ENCODE measurements around the gene HS6ST1. TPM values are rescaled to one million over a fixed set of nuclear protein-coding genes. Genes with fewer than 3 reads are reported as not detected.

Gene HS6ST1
- total and polyA plus RNA-seq, 2 donors (not counting 3 experiments of a cell fraction or from before 2014, with no cell fraction given) = 12.8 to 19.4 TPM

DNA sequence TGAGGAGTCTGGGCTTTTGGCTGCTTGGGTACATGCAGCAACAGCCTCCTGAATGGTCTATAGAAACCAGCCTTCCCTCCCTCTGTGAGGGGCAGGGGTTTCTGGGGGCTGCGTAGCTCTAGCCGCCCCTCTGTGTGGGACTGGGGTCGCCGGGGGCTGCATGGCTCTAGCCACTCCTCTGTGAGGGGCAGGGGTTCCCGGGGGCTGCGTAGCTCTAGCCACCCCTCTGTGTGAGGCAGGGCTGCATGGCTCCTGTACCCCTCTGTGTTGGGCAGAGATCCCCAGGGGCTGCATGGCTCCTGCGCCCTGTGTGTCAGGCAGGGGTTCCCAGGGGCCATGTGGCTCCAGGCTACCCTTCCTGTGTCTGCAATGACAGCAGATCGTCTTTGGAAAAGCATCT is 17.6 kb downstream of the HS6ST1 start:
- H3K9me1 ChIP-seq (replicated peaks; ENCODE audit: control insufficient read depth, extremely low read depth, insufficient read depth, low read length) = no peaks in the 10 kb centered on the region
- dilution Hi-C loops (cut with MboI; ENCODE audit: extremely low pct_ligation_motif_present, low sequenced_read_pairs) = no loop called here
- DNase-seq (ENCODE audit: low read depth, low spot score) (no peak), FAIRE-seq (no peak)
- intact Hi-C loops (cut with micrococcal nuclease) = no loop called here
- TF ChIP-seq GATA2 (IDR thresholded peaks at IDR 0.05; ENCODE audit: insufficient read depth, insufficient read length, low read depth, low read length) = no peak
- TF ChIP-seq EZH2 (IDR thresholded peaks at IDR 0.05; ENCODE audit: borderline replicate concordance, low read depth, low read length, severe bottlenecking) = no peak
- no peak for TF ChIP-seq POLR2A (IDR thresholded peaks at IDR 0.05; ENCODE audit: low read depth, low read length)
- TF ChIP-seq FOS (IDR thresholded peaks at IDR 0.05; ENCODE audit: borderline replicate concordance, insufficient read depth, low read length) = no peak
- no peak for TF ChIP-seq MYC (IDR thresholded peaks at IDR 0.05; ENCODE audit: low read depth, low read length)
- no peak for TF ChIP-seq POLR2AphosphoS5 (IDR thresholded peaks at IDR 0.05; ENCODE audit: insufficient read depth, low read depth, low read length)
- no peak for TF ChIP-seq JUN (IDR thresholded peaks at IDR 0.05; ENCODE audit: borderline replicate concordance, insufficient read depth, insufficient read length, low read depth)
- TF ChIP-seq, protein P1, sequence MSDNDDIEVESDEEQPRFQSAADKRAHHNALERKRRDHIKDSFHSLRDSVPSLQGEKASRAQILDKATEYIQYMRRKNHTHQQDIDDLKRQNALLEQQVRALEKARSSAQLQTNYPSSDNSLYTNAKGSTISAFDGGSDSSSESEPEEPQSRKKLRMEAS (IDR thresholded peaks at IDR 0.05; ENCODE audit: insufficient read depth, insufficient read length) = no peak
- TF ChIP-seq, protein P2, sequence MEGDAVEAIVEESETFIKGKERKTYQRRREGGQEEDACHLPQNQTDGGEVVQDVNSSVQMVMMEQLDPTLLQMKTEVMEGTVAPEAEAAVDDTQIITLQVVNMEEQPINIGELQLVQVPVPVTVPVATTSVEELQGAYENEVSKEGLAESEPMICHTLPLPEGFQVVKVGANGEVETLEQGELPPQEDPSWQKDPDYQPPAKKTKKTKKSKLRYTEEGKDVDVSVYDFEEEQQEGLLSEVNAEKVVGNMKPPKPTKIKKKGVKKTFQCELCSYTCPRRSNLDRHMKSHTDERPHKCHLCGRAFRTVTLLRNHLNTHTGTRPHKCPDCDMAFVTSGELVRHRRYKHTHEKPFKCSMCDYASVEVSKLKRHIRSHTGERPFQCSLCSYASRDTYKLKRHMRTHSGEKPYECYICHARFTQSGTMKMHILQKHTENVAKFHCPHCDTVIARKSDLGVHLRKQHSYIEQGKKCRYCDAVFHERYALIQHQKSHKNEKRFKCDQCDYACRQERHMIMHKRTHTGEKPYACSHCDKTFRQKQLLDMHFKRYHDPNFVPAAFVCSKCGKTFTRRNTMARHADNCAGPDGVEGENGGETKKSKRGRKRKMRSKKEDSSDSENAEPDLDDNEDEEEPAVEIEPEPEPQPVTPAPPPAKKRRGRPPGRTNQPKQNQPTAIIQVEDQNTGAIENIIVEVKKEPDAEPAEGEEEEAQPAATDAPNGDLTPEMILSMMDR (IDR thresholded peaks at IDR 0.05; ENCODE audit: extremely low read depth in 1 of 2, insufficient read depth in 1 of 2, low read depth in 1 of 2, low read length in 2 of 2) = no peak
- no peaks in the 10 kb centered on the region for H3K27me3 ChIP-seq (ENCODE audit: control insufficient read depth in 2 of 2, insufficient read depth in 2 of 2, low read length in 2 of 2)
- H4K20me1 ChIP-seq (replicated peaks; ENCODE audit: control insufficient read depth, extremely low read depth, insufficient read depth, low read length) = no peaks in the 10 kb centered on the region
- no peak overlapping the region for H3K4me2 ChIP-seq (ENCODE audit: insufficient read depth, low read length)
- H3K9me3 ChIP-seq (replicated peaks; ENCODE audit: control insufficient read depth, insufficient read depth, low read length) = no peaks in the 10 kb centered on the region
- H3K4me1 ChIP-seq (ENCODE audit: control insufficient read depth, extremely low read depth, insufficient read depth, low read length) = peaks cover 4% of the 10 kb centered on the region
- H3K4me3 ChIP-seq (replicated peaks in 1 of 3; ENCODE audit: insufficient read depth in 1 of 3, low read depth in 1 of 3, low read length in 3 of 3) = no peak overlapping the region
- no peaks in the 10 kb centered on the region for H3K79me2 ChIP-seq (ENCODE audit: control insufficient read depth, insufficient read depth, low read length)
- no peak overlapping the region for H2AFZ ChIP-seq (ENCODE audit: low read depth, low read length)
- CTCF ChIA-PET = interaction anchor here (0.8 to 1.4 kb wide), 3 partner anchors 8 to 122 kb away, joined by 3 to 4 read pairs (median 4); no protein-coding TSS in a partner anchor
- POLR2A ChIA-PET = no interaction called here
- no peaks in the 10 kb centered on the region for H3K36me3 ChIP-seq (ENCODE audit: control insufficient read depth in 2 of 2, extremely low read depth in 1 of 2, insufficient read depth in 2 of 2, low read length in 2 of 2)
- BruUV-seq (replicated peaks) = no TSS peak
- no peak overlapping the region for H3K27ac ChIP-seq (ENCODE audit: insufficient read depth, low read depth, low read length)
- no peak overlapping the region for H3K9ac ChIP-seq (replicated peaks; ENCODE audit: extremely low read depth, insufficient read depth, low read length)
